ENCODE measurements around the gene NOVA1. TPM values are rescaled to one million over a fixed set of nuclear protein-coding genes. Genes with fewer than 3 reads are reported as not detected.

NOVA1 gene
- total RNA-seq, 6 experiments from 2014 or later: 0.12 to 2.0 (median 0.47) TPM

- Histone ChIP-seq H3K9me3 (no peaks in the 10 kb centered on the region), H3K4me1 (no peaks in the 10 kb centered on the region), H3K36me3 (no peaks in the 10 kb centered on the region), H3K4me3 (no peak overlapping the region), H3K27ac (no peak overlapping the region), H3K27me3 (no peaks in the 10 kb centered on the region)
- DNase-seq: no peak
- 70% methylated on average over 7 of the region's 7 CpGs for WGBS (ENCODE audit: insufficient coverage, low coverage, low lambda C conversion rate, missing lambda C conversion rate)
- no peak for ATAC-seq
- TF ChIP-seq POLR2A (IDR thresholded peaks at IDR 0.05) (no peak), CTCF (IDR thresholded peaks at IDR 0.05) (no peak)
- intact Hi-C loops (cut with DNase I): no loop called here
Observed at GRCh38 chr14:26404927-26405326, 192.9 kb downstream of the NOVA1 start.

- no peak overlapping the region for H3K4me3 ChIP-seq
- no peak for DNase-seq
- ATAC-seq: no peak
- TF ChIP-seq CTCF (IDR thresholded peaks at IDR 0.05) (no peak), POLR2A (IDR thresholded peaks at IDR 0.05) (no peak)
- 56% methylated on average over 3 of the region's 3 CpGs for WGBS (ENCODE audit: insufficient coverage, low coverage, low lambda C conversion rate, missing lambda C conversion rate)
- no peaks in the 10 kb centered on the region for H3K36me3 ChIP-seq
- H3K9me3 ChIP-seq: no peaks in the 10 kb centered on the region
- intact Hi-C loops (cut with DNase I): no loop called here
- no peaks in the 10 kb centered on the region for H3K4me1 ChIP-seq
- H3K27me3 ChIP-seq: no peaks in the 10 kb centered on the region
- no peak overlapping the region for H3K27ac ChIP-seq
Observed at GRCh38 chr14:26403760-26404159, 194.1 kb downstream of the NOVA1 start.

GRCh38 chr14:26402126-26402525, 195.7 kb downstream of the NOVA1 start:
- 87% methylated on average over 2 of the region's 2 CpGs for WGBS (ENCODE audit: insufficient coverage, low coverage, low lambda C conversion rate, missing lambda C conversion rate)
- no peak overlapping the region for H3K27ac ChIP-seq
- ATAC-seq: no peak
- no peaks in the 10 kb centered on the region for H3K9me3 ChIP-seq
- no peaks in the 10 kb centered on the region for H3K36me3 ChIP-seq
- H3K4me3 ChIP-seq: no peak overlapping the region
- DNase-seq: no peak
- no peak for TF ChIP-seq POLR2A (IDR thresholded peaks at IDR 0.05)
- TF ChIP-seq CTCF (IDR thresholded peaks at IDR 0.05): no peak
- no peaks in the 10 kb centered on the region for H3K4me1 ChIP-seq
- H3K27me3 ChIP-seq: no peaks in the 10 kb centered on the region
- intact Hi-C loops (cut with DNase I): no loop called here

- Histone ChIP-seq H3K4me1 (no peaks in the 10 kb centered on the region), H3K27ac (no peak overlapping the region), H3K9me3 (no peaks in the 10 kb centered on the region), H3K4me3 (no peak overlapping the region), H3K27me3 (no peaks in the 10 kb centered on the region), H3K36me3 (no peaks in the 10 kb centered on the region)
- ATAC-seq (peak; percentile 81 to 97 (median 93)), DNase-seq (no peak)
- WGBS (ENCODE audit: insufficient coverage, low coverage, low lambda C conversion rate, missing lambda C conversion rate): 2% methylated on average over 7 of the region's 11 CpGs
- no peak for TF ChIP-seq POLR2A (IDR thresholded peaks at IDR 0.05)
- TF ChIP-seq CTCF (IDR thresholded peaks at IDR 0.05): no peak
- intact Hi-C loops (cut with DNase I): no loop called here
Observed at GRCh38 chr14:26401179-26401968, 196.5 kb downstream of the NOVA1 start.
